ENCODE data around the gene ADRA1B.

ADRA1B gene

GRCh38 chr5:159915904-159916840 is at the start of gene ADRA1B:
ADRA1B (plus strand) TSS chr5:159916482; CDS start chr5:159916906, 424 bp downstream.
- no peak for DNase-seq (ENCODE audit: low read depth in 2 of 2)

DNA sequence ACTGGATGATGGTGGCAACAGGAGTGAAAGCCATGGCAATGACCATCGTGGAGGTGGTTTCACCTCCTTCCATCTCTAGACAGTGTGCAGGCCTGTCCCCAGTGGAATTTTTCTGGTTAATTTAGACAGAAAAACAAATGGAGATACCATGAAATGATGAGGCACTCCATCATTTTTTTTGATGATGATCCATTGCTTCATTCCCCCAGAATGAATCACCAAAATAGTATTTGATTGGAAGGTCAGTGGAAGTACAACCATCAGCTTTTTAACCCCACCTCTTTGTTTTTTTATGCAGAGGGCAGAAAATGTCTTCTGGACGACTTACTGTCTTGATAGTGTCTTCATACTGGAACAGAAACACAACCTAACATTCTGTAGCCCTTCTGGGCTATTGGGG is 42.6 kb upstream of the ADRA1B start:
- DNase-seq (ENCODE audit: low read depth in 2 of 2) = no peak

- DNase-seq (ENCODE audit: low read depth in 2 of 2) = no peak
Measured at GRCh38 chr5:159874263-159874662, 42.0 kb upstream of the ADRA1B start.

DNA sequence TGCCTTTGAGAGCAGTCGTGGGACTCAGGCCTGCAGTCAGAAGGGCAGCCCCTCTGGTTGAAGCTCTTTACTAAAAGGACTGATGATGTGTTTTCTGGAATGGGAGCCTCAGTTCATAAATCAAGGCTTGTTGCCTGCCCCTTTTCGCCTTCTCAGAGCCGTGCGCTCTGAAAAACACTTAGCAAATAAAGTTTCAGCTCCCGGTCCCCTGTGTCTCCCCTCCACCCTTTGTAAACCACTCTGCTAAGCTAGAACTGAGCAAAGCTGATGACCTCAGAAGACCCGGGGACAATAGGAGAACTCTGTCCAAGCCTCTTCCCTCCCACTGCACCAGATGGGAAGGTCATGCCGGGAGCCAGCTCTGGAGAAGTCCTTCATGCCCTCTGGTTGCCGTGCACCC is 39.3 kb upstream of the ADRA1B start:
- no peak for DNase-seq (ENCODE audit: low read depth in 2 of 2)

GRCh38 chr5:159877894-159878448 is 38.3 kb upstream of the ADRA1B start:
- no peak for DNase-seq (ENCODE audit: low read depth in 2 of 2)

- no peak for DNase-seq (ENCODE audit: low read depth in 2 of 2)
Measured at GRCh38 chr5:159878988-159879471, 37.3 kb upstream of the ADRA1B start.

DNA sequence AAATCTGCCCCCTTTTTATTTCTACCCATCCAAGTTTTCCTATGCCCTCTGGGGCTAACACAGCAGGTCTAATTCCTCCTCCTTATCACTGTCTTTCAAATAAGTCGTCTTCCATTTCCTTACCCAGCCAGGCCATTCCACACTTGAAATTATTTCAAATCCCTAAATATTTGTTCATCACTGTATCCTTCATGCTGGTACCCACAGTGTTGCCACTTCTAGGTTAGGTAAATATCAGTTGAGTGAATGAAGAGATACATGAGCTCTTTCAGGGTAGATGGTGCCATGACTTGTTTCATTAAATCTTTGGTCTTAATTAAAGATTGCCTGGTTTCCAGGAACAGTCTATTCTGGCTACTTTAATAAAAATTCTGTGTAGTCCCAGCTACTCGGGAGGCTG is 35.6 kb upstream of the ADRA1B start:
- DNase-seq (ENCODE audit: low read depth in 2 of 2) = no peak

DNA sequence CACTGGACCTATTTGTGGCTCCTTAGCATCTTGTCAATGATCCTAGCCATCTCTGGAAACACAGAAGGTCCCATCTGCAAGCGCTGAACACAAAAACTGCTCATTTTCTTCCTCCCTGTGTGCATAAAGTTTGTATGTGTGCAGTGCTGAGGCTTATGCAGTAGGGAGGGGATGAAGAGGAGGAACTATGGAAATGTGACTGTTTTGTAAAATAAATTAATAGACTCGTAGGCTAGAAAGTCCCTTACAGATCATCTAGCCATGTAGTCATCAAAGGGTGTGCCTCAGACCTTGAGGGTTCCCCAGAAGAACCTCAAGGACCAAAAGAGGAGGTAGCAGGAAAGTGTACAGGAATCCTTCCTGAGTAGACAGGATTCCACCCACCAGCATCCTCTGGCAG is 34.3 kb upstream of the ADRA1B start:
- no peak for DNase-seq (ENCODE audit: low read depth in 2 of 2)

DNA sequence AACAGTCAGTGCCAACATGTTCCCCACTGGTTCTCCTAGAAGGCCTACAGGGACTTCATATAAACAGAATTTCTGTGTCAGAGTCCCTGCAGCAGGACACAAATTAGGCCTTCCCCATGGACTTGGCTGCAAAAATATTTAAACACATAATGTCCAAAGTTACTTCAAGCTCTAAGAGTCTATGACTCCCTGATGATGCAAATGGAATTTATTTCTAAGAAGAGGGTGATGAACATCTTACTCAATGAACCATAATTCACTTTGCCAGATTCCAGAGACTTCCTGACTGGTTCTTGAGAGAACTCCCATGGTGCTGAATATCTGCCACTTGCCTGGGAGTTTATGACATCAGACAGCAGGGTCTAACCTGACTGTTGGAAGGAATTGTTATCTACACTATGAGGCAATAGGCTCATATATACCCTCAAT is 32.7 kb upstream of the ADRA1B start:
- no peak for DNase-seq (ENCODE audit: low read depth in 2 of 2)

GRCh38 chr5:159884917-159885620 is 31.2 kb upstream of the ADRA1B start:
- DNase-seq (ENCODE audit: low read depth in 2 of 2) = no peak

- DNase-seq (ENCODE audit: low read depth in 2 of 2) = no peak
Measured at GRCh38 chr5:159886296-159886695, 30.0 kb upstream of the ADRA1B start.

DNA sequence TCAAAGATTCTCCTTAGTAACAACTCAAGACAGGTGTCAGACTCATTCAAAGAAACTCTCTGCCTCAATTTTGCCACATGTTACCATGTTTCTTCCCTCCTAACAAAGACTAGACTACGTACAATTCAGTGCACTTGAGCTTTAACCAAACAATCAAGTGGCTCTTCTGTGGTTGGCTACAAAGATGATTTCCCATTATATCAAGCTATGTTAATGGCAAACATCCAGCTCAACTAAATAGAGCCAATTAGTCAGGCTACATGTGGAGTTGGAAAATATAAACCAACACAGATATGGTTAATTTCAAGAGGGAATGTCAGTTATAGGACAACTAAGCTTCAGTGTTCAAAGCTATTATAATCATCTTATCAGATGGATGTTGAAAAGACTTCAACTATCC is 29.2 kb upstream of the ADRA1B start:
- no peak for DNase-seq (ENCODE audit: low read depth in 2 of 2)

DNA sequence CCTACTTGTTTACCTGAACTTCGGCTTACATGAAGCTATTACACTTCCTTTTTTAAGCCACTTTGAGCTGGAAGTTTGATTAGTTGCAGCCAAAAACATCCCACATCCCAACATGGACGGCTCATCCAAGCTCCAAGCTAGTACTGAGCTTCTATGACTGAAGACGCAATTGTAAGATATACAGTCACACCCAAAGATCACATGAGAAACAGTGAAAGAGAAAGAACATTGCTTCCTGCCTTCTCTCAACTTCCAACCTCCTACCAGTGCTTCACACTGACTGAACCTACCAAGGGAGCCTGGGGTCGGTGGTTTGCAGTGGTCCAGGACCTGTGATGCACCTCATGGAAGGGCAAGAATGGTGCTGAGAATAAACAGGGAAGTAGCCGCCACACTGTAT is 27.4 kb upstream of the ADRA1B start:
- DNase-seq (ENCODE audit: low read depth in 2 of 2) = no peak

DNA sequence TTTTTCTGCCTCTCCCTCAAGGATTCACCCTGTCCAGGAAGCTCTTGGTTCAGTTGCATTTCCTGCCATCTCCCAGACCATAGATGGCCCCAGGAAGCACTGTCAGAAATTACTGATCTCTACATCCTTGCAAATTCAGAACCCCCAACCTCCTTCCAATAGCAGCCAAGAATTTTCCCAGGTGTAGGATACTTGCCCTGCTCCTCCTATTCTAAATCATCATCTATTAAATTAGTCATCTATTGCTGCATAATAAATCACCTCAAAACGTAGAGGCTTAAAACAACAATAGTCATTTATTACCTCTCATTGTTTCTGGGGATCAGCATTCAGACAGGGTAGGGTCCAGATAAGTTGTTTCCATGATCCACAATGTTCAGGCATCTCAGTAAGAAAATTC is 26.1 kb upstream of the ADRA1B start:
- DNase-seq (ENCODE audit: low read depth in 2 of 2) = no peak

GRCh38 chr5:159891371-159891770 is 24.9 kb upstream of the ADRA1B start:
- DNase-seq (ENCODE audit: low read depth in 2 of 2) = no peak

DNA sequence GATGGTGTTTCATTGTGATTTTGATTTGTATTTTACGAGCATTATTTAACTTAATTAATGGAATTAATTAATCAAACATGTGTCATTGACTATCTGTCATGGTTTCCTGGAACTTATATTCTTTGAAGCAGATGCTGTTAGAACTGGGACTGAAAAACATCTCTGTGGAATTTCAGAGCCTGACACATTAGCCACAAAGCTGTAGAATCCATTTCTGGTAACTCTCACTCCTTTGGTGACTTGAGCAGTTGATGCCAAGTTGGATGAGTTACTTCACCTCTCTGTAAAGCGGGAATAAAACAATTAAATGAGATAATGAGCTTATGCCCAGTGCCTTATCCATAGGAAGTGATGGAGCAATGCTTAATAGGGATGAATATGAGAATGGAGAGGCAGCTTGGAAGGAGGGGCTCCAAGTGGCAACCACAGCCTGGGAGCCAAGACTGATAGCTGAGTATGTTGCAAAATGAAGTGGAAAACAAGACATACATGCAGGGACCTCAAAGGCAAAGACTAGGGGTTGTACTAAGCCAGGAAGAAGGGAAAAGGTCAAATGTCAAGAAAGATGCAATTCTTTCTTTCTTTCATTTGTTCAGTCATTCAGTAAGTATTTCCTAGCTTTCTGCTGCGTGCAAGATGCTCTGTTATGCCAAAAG is 23.1 kb upstream of the ADRA1B start:
- no peak for DNase-seq (ENCODE audit: low read depth in 2 of 2)

GRCh38 chr5:159894149-159894720 is 22.0 kb upstream of the ADRA1B start:
- DNase-seq (ENCODE audit: low read depth in 2 of 2) = no peak

DNA sequence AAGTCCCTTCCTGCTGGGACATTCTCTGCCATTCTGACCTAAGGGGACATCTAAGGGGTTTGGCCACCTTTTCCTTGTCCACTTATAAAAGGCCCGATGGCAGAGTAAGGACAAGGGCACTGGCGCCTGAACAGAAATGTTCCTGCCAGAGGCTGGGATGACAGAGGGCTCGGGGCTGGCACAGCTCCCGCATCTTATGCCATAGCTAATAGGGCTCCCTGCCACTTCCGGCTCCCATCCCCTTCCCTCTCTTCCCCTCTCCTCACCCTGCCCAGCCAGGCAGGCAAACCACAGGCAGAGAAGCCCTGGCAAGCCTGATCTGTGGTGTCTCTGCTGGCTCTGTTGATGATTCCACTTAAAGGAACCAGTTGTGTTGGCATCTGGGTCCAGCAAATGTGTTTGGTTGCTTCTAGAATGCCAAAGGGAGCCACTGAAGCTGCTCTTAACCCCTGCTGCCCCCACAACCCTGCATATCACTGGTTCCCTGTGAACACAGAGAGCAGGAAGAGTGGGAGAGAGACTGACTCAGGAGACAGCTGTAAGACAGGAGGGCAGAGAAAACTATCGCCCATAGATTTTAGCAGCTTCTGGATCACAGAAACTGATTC is 18.4 kb upstream of the ADRA1B start:
- no peak for DNase-seq (ENCODE audit: low read depth in 2 of 2)

- no peak for DNase-seq (ENCODE audit: low read depth in 2 of 2)
Measured at GRCh38 chr5:159899067-159900049, 16.9 kb upstream of the ADRA1B start.

DNA sequence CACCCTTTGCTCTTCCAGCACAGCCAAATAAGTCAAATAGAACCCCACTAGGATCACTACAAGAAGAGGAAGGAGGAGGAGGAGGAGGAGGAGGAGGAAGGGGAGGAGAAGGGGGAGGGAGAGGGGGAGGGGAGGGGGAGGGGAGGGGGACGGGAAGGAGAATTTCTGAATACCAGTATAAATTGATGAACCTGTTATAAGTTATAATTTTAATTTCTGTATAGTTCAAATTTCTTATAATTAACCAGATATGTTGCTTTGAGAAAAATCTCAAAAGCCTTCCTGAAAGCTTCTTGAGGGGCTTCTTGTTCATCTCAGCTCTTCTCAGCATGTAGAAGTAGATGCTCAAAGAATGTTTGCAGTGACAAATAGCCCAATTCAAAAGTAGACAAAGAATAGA is 15.0 kb upstream of the ADRA1B start:
- DNase-seq (ENCODE audit: low read depth in 2 of 2) = no peak

Data from stimulated activated CD8-positive, alpha-beta memory T cell treated with anti-CD3 and anti-CD28 coated beads, Interleukin-7, amount 100 ng/mL, for 1 hour (primary cell).